ENCODE results near the gene P4HB.

Gene P4HB

DNA sequence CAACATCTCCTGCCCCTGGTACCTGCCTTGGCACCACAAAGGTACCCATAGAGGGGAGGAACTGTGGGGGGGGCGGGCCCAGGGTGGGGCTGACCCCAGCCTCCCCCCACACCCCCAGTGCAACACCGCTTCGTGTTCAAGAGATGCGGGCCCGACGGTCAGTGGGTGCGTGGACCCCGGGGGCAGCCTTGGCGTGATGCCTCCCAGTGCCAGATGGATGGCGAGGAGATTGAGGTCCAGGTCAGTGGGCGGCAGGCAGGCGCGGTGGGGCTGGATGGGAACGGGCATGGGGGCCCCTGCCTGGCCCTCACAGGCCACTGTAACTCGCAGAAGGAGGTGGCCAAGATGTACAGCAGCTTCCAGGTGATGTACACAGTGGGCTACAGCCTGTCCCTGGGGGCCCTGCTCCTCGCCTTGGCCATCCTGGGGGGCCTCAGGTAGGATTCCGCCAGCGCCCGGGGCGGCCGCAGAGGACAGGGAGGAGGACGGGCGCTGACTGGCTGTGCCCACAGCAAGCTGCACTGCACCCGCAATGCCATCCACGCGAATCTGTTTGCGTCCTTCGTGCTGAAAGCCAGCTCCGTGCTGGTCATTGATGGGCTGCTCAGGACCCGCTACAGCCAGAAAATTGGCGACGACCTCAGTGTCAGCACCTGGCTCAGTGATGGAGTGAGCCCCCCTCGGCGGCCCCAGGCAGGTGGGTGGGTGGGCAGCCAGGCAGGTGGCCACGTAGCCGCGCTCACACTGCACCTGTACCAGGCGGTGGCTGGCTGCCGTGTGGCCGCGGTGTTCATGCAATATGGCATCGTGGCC, 49.2 kb downstream of the P4HB start:
- ATAC-seq, result no peak

GRCh38 chr17:81810476-81810875, 49.9 kb downstream of the P4HB start:
- DNase-seq (no peak), ATAC-seq (no peak)

More for the DNA sequence above, 49.2 kb downstream of the P4HB start:
- no peak for DNase-seq

- DNase-seq (no peak), ATAC-seq (no peak)
Observed at GRCh38 chr17:81809556-81809998, 50.8 kb downstream of the P4HB start.

- no peak for ATAC-seq
- DNase-seq, result no peak
Observed at GRCh38 chr17:81808778-81809555, 51.4 kb downstream of the P4HB start.

DNA sequence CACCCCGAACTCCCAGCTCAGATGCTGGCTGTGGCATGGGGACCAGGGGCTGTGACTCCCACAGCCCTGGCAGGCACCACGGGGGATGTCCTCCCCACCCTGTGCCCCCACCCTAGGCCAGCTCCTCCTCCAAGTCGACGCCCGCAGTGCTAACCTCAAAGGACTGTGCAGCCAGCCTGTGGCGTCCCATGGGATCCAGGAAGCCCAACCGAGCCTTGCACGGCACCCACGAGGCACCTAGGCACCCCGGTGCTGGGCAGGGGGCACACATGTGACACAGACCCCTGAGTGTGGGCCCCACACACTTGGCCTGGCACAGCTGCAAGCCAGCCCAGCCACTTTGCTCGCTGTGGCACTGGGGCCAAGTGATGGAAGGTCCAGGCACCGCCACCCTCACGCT, 52.5 kb downstream of the P4HB start:
- DNase-seq, result no peak
- no peak for ATAC-seq

GRCh38 chr17:81807210-81807719, 53.1 kb downstream of the P4HB start:
- ATAC-seq, result no peak

DNA sequence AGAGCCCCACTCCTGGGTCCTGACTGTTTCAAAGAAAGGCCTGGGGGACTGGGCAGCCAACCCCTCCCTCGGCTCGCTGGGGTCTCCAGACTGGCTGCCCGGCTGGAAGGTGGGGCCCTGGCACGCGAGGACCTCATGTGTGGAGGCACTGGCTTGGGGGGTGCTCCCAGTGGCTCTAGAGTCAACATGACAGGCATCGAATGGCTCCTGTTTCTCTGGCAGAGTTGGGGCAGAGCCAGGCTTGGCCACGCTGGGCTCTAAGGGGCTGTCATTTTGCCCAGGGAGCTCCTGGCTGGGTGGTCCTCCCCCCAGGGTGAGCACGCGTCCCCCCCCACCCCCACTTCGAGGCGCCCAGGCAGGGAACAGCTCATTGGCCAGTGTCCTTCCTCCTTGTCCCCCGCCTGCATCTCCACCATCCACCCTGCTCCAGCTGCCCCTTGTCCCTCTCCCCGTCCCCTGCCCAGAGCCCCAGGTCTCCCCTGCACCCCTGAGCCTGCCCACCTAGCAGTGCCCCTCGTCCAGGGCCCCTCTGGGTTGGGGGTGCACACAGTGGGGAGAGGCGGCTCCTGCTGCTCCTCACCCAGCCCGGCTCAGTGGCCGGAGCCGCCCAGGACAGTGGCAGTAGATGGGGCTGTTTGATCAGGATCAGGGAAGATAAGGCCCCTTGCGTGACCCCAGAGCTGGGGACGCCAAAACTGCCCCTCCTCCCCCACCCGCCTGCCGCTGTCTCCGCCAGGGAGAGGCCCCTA, 53.7 kb downstream of the P4HB start:
- no peak for ATAC-seq
- no peak for DNase-seq

More at GRCh38 chr17:81807210-81807719, 53.1 kb downstream of the P4HB start:
- DNase-seq, result no peak

DNA sequence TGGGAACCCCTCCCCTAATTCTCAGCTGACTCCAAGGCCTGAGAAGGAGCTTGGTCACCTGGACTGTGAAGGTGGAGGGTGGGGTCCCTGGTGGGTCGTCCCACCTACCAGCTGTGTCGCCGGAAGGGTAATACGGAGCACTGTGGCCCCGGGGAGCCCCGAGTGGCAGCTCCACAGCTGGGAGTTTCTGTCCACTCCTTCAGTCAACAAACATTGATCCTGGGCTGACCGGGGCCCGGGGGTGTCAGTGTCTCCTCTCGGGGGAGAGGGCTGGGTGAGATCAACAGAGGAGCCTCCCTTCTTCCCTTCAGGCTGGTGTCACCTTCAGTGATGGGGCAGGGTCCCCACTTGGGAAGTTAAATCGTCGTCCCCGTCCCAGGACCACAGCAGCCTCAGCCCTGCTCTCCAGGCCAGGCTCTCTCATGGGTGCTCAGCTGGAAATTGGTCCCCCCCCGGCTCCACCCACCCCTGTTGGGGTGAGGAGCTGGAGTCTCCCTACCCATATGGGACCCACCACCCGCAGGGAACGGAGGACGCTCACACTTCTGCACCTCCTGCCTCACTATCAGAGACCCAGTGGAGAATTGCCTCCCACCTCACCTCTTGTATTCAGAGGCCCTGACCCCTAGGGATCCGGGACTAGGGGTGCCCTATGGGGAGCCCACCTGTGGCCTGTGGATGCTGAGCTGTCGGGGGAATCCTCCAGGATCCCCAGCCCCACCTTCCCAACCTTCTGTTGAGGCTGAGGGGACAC, 54.5 kb downstream of the P4HB start:
- ATAC-seq, result peak; percentile 2
- no peak for DNase-seq

GRCh38 chr17:81804559-81805399, 55.6 kb downstream of the P4HB start:
- ATAC-seq (no peak), DNase-seq (no peak)

- ATAC-seq, result no peak
Observed at GRCh38 chr17:81803728-81804558, 56.4 kb downstream of the P4HB start, which contains the start of gene GCGR. TSS of gene GCGR (plus strand) at chr17:81804150. CDS start at chr17:81809019, 4,869 bp downstream.

GRCh38 chr17:81802856-81803643, 57.3 kb downstream of the P4HB start:
- no peak for DNase-seq
- no peak for ATAC-seq

More at GRCh38 chr17:81803728-81804558, 56.4 kb downstream of the P4HB start, which contains the start of gene GCGR:
- no peak for DNase-seq

- no peak for DNase-seq
- ATAC-seq, result no peak
Observed at GRCh38 chr17:81802048-81802758, 58.1 kb downstream of the P4HB start.

DNA sequence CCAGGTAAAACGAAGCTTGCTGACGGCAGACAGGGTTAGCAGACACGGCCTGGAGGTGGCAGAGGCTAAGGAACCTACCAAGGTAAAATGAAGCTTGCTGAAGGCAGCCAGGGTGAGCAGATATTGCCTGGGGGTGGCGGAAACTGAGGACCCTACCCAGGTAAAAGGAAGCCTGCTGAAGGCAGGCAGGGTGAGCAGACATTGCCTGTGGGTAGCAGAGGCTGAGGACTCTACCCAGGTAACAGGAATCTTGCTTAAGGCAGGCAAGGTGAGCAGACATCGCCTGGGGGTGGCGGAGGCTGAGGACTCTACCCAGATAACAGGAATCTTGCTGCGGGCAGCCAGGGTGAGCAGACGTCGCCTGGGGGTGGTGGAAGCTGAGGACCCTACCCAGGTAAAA, 59.0 kb downstream of the P4HB start:
- DNase-seq (no peak), ATAC-seq (no peak)

DNA sequence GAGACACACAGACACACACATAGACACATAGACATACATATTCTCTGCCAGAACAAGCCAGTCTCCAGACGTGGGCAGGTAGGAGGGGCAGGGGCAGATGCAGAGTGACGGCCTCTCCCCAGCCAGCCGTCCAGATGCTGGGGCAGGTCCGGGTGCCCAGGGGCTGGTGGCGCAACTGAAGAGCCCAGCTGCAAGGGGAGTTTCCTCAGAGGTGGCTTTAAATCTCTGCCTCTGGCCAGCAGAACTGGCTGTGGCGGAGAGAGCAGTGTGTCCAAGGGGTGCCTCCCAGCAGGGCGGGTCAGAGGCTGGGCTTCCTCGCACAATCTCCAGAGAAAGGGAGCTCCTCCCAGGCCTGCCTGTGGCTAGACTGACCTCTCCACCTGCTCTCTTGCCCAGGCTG, 65.8 kb downstream of the P4HB start:
- DNase-seq, result no peak
- no peak for ATAC-seq

DNA sequence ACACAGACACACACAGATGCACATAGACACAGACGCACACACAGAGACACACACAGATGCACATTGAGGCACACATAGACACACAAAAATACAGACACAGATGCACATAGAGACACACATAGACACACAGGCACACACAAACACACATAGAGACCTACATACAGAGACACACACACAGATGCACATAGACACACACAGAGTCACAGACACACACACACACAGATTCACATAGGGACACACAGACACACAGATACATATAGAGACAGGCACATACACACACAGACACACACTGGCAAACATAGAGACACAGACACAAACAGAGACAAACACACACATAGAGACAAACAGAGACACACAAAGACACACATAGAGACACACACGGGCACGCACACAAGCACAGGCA, 66.3 kb downstream of the P4HB start:
- no peak for DNase-seq
- ATAC-seq, result no peak
